Skeletal muscle tissue (tissue), 4 donors: ENCODE results near the gene UBAC1. TPM values are rescaled to one million over a fixed set of nuclear protein-coding genes. Genes with fewer than 3 reads are reported as not detected.
"Not testable (repeated sequence)": the region's sequence is repeated elsewhere in the genome, so short reads cannot be mapped to it uniquely, and the experiment has no call there.

Source experiments
- H3K27ac ChIP-seq: one replicate; pipeline ENCODE4 v1.7.0; 2013; ENCODE audit warnings: mild to moderate bottlenecking, low read depth, low read length, inconsistent platforms
- H3K27me3 ChIP-seq, 3 donors: one replicate each; pipeline ENCODE4 v1.7.0; 2013; ENCODE audit warnings: low read length in 3 of 3; ENCODE audit not compliant: control insufficient read depth in 3 of 3, insufficient read depth in 3 of 3
- H3K36me3 ChIP-seq, 3 donors: one replicate each; pipeline ENCODE4 v1.7.0; 2013; ENCODE audit warnings: low read length in 3 of 3; ENCODE audit not compliant: control insufficient read depth in 3 of 3, insufficient read depth in 3 of 3
- H3K4me1 ChIP-seq, 3 donors: one replicate each; pipeline ENCODE4 v1.7.0; 2013; ENCODE audit warnings: low read length in 3 of 3, mild to moderate bottlenecking in 3 of 3; ENCODE audit not compliant: control insufficient read depth in 3 of 3, insufficient read depth in 3 of 3
- H3K4me3 ChIP-seq, 3 donors: one replicate each; pipeline ENCODE4 v1.7.0; 2013; ENCODE audit warnings: low read length in 3 of 3
- H3K9ac ChIP-seq, 3 donors: one replicate each; pipeline ENCODE4 v1.7.0; 2013; ENCODE audit warnings: low read length in 3 of 3, mild to moderate bottlenecking in 3 of 3, moderate library complexity in 2 of 3, low read depth in 1 of 3
- H3K9me3 ChIP-seq, 3 donors: one replicate each; pipeline ENCODE4 v1.7.0; 2013; ENCODE audit warnings: low read length in 3 of 3; ENCODE audit not compliant: control insufficient read depth in 3 of 3
- total RNA-seq: library from RNA; depleted of rRNA; stranded (reverse); fragments of >200 nt; gene quantifications from one replicate; pipeline ENCODE4 v1.2.3, GENCODE V29; 2014
- donor health status: Osteomylitis.

Gene UBAC1
- total RNA-seq, 1 donor from 2014 or later: 37.6 TPM

- peak overlapping the region in 1 of 3 donors; percentile 40 for H3K9ac ChIP-seq
- no peaks in the 10 kb centered on the region for H3K9me3 ChIP-seq
- peak overlapping the region; percentile 84 for H3K27ac ChIP-seq
- H3K4me1 ChIP-seq: peaks cover 10 to 49% (median 25%) of the 10 kb centered on the region in 3 donors
- no peaks in the 10 kb centered on the region for H3K27me3 ChIP-seq
- no peak overlapping the region for H3K4me3 ChIP-seq
- H3K36me3 ChIP-seq: peaks cover 7 to 26% (median 18%) of the 10 kb centered on the region in 3 donors
These were observed 35.6 kb downstream of the UBAC1 start for GRCh38 chr9:135925496-135926133.

GRCh38 chr9:135924628-135925338 is 36.4 kb downstream of the UBAC1 start:
- Histone ChIP-seq H3K9me3 (no peaks in the 10 kb centered on the region), H3K4me1 (peaks cover 8 to 40% (median 22%) of the 10 kb centered on the region in 3 donors), H3K36me3 (peaks cover 6 to 19% (median 15%) of the 10 kb centered on the region in 3 donors), H3K27me3 (no peaks in the 10 kb centered on the region), H3K4me3 (no peak overlapping the region), H3K9ac (no peak overlapping the region), H3K27ac (no peak overlapping the region)

- H3K4me1 ChIP-seq: peaks cover 4 to 28% (median 18%) of the 10 kb centered on the region in 3 donors
- H3K27ac ChIP-seq: no peak overlapping the region
- peaks cover 6 to 15% (median 15%) of the 10 kb centered on the region in 3 donors for H3K36me3 ChIP-seq
- H3K4me3 ChIP-seq: no peak overlapping the region
- no peak overlapping the region for H3K9ac ChIP-seq
- no peaks in the 10 kb centered on the region for H3K9me3 ChIP-seq
- H3K27me3 ChIP-seq: no peaks in the 10 kb centered on the region
These were observed 37.7 kb downstream of the UBAC1 start for GRCh38 chr9:135923508-135923907.

- H3K4me1 ChIP-seq: peaks cover under 1 to 11% (median 7%) of the 10 kb centered on the region in 3 donors
- peaks cover 6 to 11% (median 10%) of the 10 kb centered on the region in 3 donors for H3K36me3 ChIP-seq
- peak overlapping the region in 1 of 3 donors; percentile 33 for H3K9ac ChIP-seq
- H3K27me3 ChIP-seq: no peaks in the 10 kb centered on the region
- no peak overlapping the region for H3K4me3 ChIP-seq
- no peaks in the 10 kb centered on the region for H3K9me3 ChIP-seq
- no peak overlapping the region for H3K27ac ChIP-seq
These were observed 39.3 kb downstream of the UBAC1 start for GRCh38 chr9:135921749-135922310.

GRCh38 chr9:135920973-135921585 is 40.1 kb downstream of the UBAC1 start:
- no peak overlapping the region for H3K4me3 ChIP-seq
- H3K36me3 ChIP-seq: peaks cover 9 to 17% (median 11%) of the 10 kb centered on the region in 3 donors
- H3K9me3 ChIP-seq: no peaks in the 10 kb centered on the region
- H3K4me1 ChIP-seq: peaks cover 0 to 4% (median 0%) of the 10 kb centered on the region in 3 donors
- H3K9ac ChIP-seq: no peak overlapping the region
- no peak overlapping the region for H3K27ac ChIP-seq
- no peaks in the 10 kb centered on the region for H3K27me3 ChIP-seq

- Histone ChIP-seq H3K36me3 (peaks cover 11 to 20% (median 12%) of the 10 kb centered on the region in 3 donors), H3K27ac (no peak overlapping the region), H3K4me3 (no peak overlapping the region), H3K4me1 (no peaks in the 10 kb centered on the region), H3K9ac (no peak overlapping the region), H3K27me3 (no peaks in the 10 kb centered on the region), H3K9me3 (peaks cover 0 to 1% (median 0%) of the 10 kb centered on the region in 3 donors)
These were observed 40.8 kb downstream of the UBAC1 start for GRCh38 chr9:135920256-135920930.

- peaks cover 0 to 3% (median 0%) of the 10 kb centered on the region in 3 donors for H3K9me3 ChIP-seq
These were observed 41.8 kb downstream of the UBAC1 start for GRCh38 chr9:135919318-135919890.

GRCh38 chr9:135916227-135916626 is 44.9 kb downstream of the UBAC1 start:
- H3K4me1 ChIP-seq, H3K27me3 ChIP-seq, H3K9ac ChIP-seq, H3K9me3 ChIP-seq, H3K27ac ChIP-seq, H3K4me3 ChIP-seq: not testable (repeated sequence)
- H3K36me3 ChIP-seq: peaks cover 26 to 33% (median 31%) of the 10 kb centered on the region in 3 donors

More at GRCh38 chr9:135919318-135919890, 41.8 kb downstream of the UBAC1 start:
- H3K27me3 ChIP-seq: no peaks in the 10 kb centered on the region
- no peak overlapping the region for H3K27ac ChIP-seq
- H3K4me1 ChIP-seq: peaks cover 0 to 4% (median 3%) of the 10 kb centered on the region in 3 donors
- H3K9ac ChIP-seq: no peak overlapping the region
- peaks cover 12 to 21% (median 20%) of the 10 kb centered on the region in 3 donors for H3K36me3 ChIP-seq
- no peak overlapping the region for H3K4me3 ChIP-seq

- Histone ChIP-seq H3K4me1 (peaks cover 0 to 4% (median 3%) of the 10 kb centered on the region in 3 donors), H3K4me3 (no peak overlapping the region), H3K36me3 (peaks cover 29 to 38% (median 35%) of the 10 kb centered on the region in 3 donors), H3K27ac (no peak overlapping the region), H3K9ac (peak overlapping the region in 1 of 3 donors; percentile 3), H3K27me3 (no peaks in the 10 kb centered on the region), H3K9me3 (peaks cover 0 to 3% (median 3%) of the 10 kb centered on the region in 3 donors)
These were observed 46.3 kb downstream of the UBAC1 start for GRCh38 chr9:135914921-135915320.
